ENCODE data around the gene FARP1. TPM values are rescaled to one million over a fixed set of nuclear protein-coding genes. Genes with fewer than 3 reads are reported as not detected.

The FARP1 gene
- total RNA-seq, 1 donor from 2014 or later, result 128 TPM

DNA sequence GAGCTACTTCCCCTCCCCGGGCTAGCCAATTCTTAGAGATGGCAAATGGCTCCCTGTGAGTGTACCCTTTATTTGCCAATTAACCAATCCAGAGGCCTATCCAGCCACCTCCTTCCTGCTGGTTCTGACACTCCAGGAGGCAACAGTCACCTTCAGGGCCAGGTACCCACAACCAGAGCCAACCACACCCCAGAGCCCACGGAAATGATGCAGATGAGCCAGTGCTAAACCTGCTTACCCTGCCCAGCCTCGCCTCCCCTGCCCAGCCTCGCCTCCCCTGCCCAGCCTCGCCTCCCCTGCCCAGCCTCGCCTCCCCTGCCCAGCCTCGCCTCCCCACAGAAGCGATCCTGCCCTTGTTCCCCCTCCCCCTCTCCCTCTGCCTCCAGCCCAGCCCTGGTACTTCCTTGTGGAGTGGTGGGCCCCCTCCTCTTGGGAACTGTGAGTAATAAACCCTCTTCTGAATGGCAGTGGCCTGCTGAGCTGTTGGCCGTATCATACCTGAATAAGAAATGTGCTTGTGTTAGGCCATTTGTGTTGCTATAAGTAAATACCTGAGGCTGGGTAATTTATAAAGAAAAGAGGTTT, 207.9 kb downstream of the FARP1 start:
- peaks cover 1% of the 10 kb centered on the region for H3K9me3 Mint-ChIP-seq (ENCODE audit: unreplicated experiment)
- no peaks in the 10 kb centered on the region for H3K4me1 ChIP-seq (ENCODE audit: insufficient read depth, low read length)
- no peak overlapping the region for H3K4me3 ChIP-seq (ENCODE audit: insufficient read depth, low read depth, low read length)
- no peaks in the 10 kb centered on the region for H3K4me1 Mint-ChIP-seq (ENCODE audit: low read depth, unreplicated experiment)
- H3K79me2 ChIP-seq (ENCODE audit: insufficient read depth, low read length), result peaks cover 3% of the 10 kb centered on the region
- TF ChIP-seq EZH2 (IDR thresholded peaks at IDR 0.05; ENCODE audit: insufficient read depth, low read length), result no peak
- TF ChIP-seq, protein P1, sequence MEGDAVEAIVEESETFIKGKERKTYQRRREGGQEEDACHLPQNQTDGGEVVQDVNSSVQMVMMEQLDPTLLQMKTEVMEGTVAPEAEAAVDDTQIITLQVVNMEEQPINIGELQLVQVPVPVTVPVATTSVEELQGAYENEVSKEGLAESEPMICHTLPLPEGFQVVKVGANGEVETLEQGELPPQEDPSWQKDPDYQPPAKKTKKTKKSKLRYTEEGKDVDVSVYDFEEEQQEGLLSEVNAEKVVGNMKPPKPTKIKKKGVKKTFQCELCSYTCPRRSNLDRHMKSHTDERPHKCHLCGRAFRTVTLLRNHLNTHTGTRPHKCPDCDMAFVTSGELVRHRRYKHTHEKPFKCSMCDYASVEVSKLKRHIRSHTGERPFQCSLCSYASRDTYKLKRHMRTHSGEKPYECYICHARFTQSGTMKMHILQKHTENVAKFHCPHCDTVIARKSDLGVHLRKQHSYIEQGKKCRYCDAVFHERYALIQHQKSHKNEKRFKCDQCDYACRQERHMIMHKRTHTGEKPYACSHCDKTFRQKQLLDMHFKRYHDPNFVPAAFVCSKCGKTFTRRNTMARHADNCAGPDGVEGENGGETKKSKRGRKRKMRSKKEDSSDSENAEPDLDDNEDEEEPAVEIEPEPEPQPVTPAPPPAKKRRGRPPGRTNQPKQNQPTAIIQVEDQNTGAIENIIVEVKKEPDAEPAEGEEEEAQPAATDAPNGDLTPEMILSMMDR (IDR thresholded peaks at IDR 0.05; ENCODE audit: insufficient read depth, low read depth, low read length), result no peak
- no peak overlapping the region for H3K27ac Mint-ChIP-seq (ENCODE audit: unreplicated experiment)
- no peaks in the 10 kb centered on the region for H3K36me3 ChIP-seq (ENCODE audit: insufficient read depth, low read length)
- no peak for FAIRE-seq
- no peak overlapping the region for H3K4me2 ChIP-seq (ENCODE audit: low read length)
- no peaks in the 10 kb centered on the region for H3K9me3 ChIP-seq (ENCODE audit: insufficient read depth, low read depth, low read length)
- no peak overlapping the region for H2AFZ ChIP-seq (ENCODE audit: low read depth, low read length)
- H3K9ac ChIP-seq (ENCODE audit: low read length), result no peak overlapping the region
- no peak for DNase-seq (ENCODE audit: low read depth)
- peaks cover 20% of the 10 kb centered on the region for H4K20me1 ChIP-seq (ENCODE audit: insufficient read depth, low read length)
- no peak overlapping the region for H3K27ac ChIP-seq (ENCODE audit: low read depth, low read length)
- H3K36me3 Mint-ChIP-seq (ENCODE audit: low read depth, unreplicated experiment), result peaks cover 17% of the 10 kb centered on the region
- no peak overlapping the region for H3K4me3 Mint-ChIP-seq (ENCODE audit: unreplicated experiment)
- no peaks in the 10 kb centered on the region for H3K27me3 Mint-ChIP-seq (ENCODE audit: low read depth, unreplicated experiment)
- no peaks in the 10 kb centered on the region for H3K27me3 ChIP-seq (ENCODE audit: insufficient read depth, low read length)

DNA sequence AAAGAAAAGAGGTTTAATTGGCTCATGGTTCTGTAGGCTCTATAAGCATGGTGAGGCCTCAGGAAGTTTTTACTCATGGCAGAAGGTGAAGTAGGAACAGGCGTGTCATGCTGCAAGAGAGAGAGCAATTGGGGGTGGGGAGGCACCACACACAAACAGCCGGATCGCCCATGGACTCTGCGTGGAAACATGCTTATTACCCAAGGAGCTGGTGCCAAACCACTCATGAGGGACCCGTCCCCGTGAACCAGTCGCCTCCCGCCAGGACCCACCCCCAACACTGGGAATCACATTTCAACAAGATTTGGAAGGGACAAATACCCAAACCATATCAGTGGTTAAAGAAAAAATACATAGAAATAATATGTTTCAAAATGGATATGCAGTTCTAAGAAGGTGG, 208.7 kb downstream of the FARP1 start:
- Mint-ChIP-seq H3K36me3 (ENCODE audit: low read depth, unreplicated experiment) (peaks cover 15% of the 10 kb centered on the region), H3K9me3 (ENCODE audit: unreplicated experiment) (peaks cover 1% of the 10 kb centered on the region), H3K27me3 (ENCODE audit: low read depth, unreplicated experiment) (no peaks in the 10 kb centered on the region), H3K4me1 (ENCODE audit: low read depth, unreplicated experiment) (no peaks in the 10 kb centered on the region), H3K4me3 (ENCODE audit: unreplicated experiment) (no peak overlapping the region), H3K27ac (ENCODE audit: unreplicated experiment) (no peak overlapping the region)
- no peak overlapping the region for H2AFZ ChIP-seq (ENCODE audit: low read depth, low read length)
- FAIRE-seq, result no peak
- H3K27me3 ChIP-seq (ENCODE audit: insufficient read depth, low read length), result no peaks in the 10 kb centered on the region
- no peak for DNase-seq (ENCODE audit: low read depth)
- no peak overlapping the region for H3K9ac ChIP-seq (ENCODE audit: low read length)
- peaks cover 20% of the 10 kb centered on the region for H4K20me1 ChIP-seq (ENCODE audit: insufficient read depth, low read length)
- H3K36me3 ChIP-seq (ENCODE audit: insufficient read depth, low read length), result no peaks in the 10 kb centered on the region
- H3K27ac ChIP-seq (ENCODE audit: low read depth, low read length), result no peak overlapping the region
- H3K4me1 ChIP-seq (ENCODE audit: insufficient read depth, low read length), result no peaks in the 10 kb centered on the region
- TF ChIP-seq EZH2 (IDR thresholded peaks at IDR 0.05; ENCODE audit: insufficient read depth, low read length), result no peak
- TF ChIP-seq, protein P1 (IDR thresholded peaks at IDR 0.05; ENCODE audit: insufficient read depth, low read depth, low read length), result no peak
- no peaks in the 10 kb centered on the region for H3K9me3 ChIP-seq (ENCODE audit: insufficient read depth, low read depth, low read length)
- no peak overlapping the region for H3K4me3 ChIP-seq (ENCODE audit: insufficient read depth, low read depth, low read length)
- H3K79me2 ChIP-seq (ENCODE audit: insufficient read depth, low read length), result peaks cover 6% of the 10 kb centered on the region
- no peak overlapping the region for H3K4me2 ChIP-seq (ENCODE audit: low read length)

DNA sequence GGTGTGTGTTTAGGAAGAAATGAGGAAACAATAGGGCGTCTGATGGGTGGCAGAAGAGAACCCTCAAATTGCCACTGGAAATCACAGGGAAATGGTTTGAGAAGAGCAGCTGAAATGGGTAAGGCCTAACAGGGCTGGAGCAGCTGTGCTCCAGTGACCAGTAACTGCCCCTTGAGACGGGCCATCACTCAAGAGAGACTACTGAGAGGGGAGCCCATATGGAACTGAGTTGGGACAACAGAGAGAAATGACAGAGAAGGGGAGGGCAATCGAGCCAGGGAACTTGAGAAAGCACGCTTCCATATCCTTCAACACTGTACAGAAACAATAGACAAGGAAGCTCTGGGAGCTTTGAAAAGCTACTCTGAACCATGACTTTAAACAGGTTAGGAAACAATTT, 209.3 kb downstream of the FARP1 start:
- Mint-ChIP-seq H3K9me3 (ENCODE audit: unreplicated experiment) (peaks cover 1% of the 10 kb centered on the region), H3K36me3 (ENCODE audit: low read depth, unreplicated experiment) (peaks cover 13% of the 10 kb centered on the region), H3K4me1 (ENCODE audit: low read depth, unreplicated experiment) (no peaks in the 10 kb centered on the region), H3K27me3 (ENCODE audit: low read depth, unreplicated experiment) (no peaks in the 10 kb centered on the region), H3K4me3 (ENCODE audit: unreplicated experiment) (no peak overlapping the region), H3K27ac (ENCODE audit: unreplicated experiment) (no peak overlapping the region)
- H2AFZ ChIP-seq (ENCODE audit: low read depth, low read length), result no peak overlapping the region
- DNase-seq (ENCODE audit: low read depth), result no peak
- H3K36me3 ChIP-seq (ENCODE audit: insufficient read depth, low read length), result no peaks in the 10 kb centered on the region
- H3K9ac ChIP-seq (ENCODE audit: low read length), result no peak overlapping the region
- H3K27me3 ChIP-seq (ENCODE audit: insufficient read depth, low read length), result no peaks in the 10 kb centered on the region
- no peak overlapping the region for H3K27ac ChIP-seq (ENCODE audit: low read depth, low read length)
- H4K20me1 ChIP-seq (ENCODE audit: insufficient read depth, low read length), result peaks cover 20% of the 10 kb centered on the region
- no peak overlapping the region for H3K4me3 ChIP-seq (ENCODE audit: insufficient read depth, low read depth, low read length)
- H3K4me1 ChIP-seq (ENCODE audit: insufficient read depth, low read length), result no peaks in the 10 kb centered on the region
- H3K4me2 ChIP-seq (ENCODE audit: low read length), result no peak overlapping the region
- no peaks in the 10 kb centered on the region for H3K9me3 ChIP-seq (ENCODE audit: insufficient read depth, low read depth, low read length)
- TF ChIP-seq, protein P1 (IDR thresholded peaks at IDR 0.05; ENCODE audit: insufficient read depth, low read depth, low read length), result no peak
- no peak for TF ChIP-seq EZH2 (IDR thresholded peaks at IDR 0.05; ENCODE audit: insufficient read depth, low read length)
- FAIRE-seq, result no peak
- H3K79me2 ChIP-seq (ENCODE audit: insufficient read depth, low read length), result peaks cover 6% of the 10 kb centered on the region

Data from astrocyte (in vitro differentiated cells and primary cell).